Endothelial cell of umbilical vein (primary cell): Measurements from ENCODE around the gene ASCL1. TPM values are rescaled to one million over a fixed set of nuclear protein-coding genes. Genes with fewer than 3 reads are reported as not detected.

Source experiments
- BruUV-seq: library from RNA; stranded (reverse); fragments of 400-500 nt; replicated peaks from 2 replicates; lab custom pipeline; 2021; lab: Mats Ljungman, UMichigan
- CTCF ChIA-PET: fragments of 300-600, 350-600 bp; sonication (Branson Sonifier 250); formaldehyde crosslinking; loops from one replicate; lab custom pipeline; 2021; ENCODE audit warnings: antibody characterized with exemption, inconsistent platforms; lab: Charles Lee
- POLR2A ChIA-PET: fragments of 300-600, 350-600 bp; sonication (Branson Sonifier 250); formaldehyde crosslinking; loops from one replicate; lab custom pipeline; 2021; ENCODE audit warnings: antibody characterized with exemption, inconsistent platforms; lab: Charles Lee
- DNase-seq: peaks from one replicate; pipeline ENCODE4 v3.0.0-alpha.2; 2011; ENCODE audit warnings: low read depth, low spot score
- FAIRE-seq: peaks from 2 replicates; lab custom pipeline; 2011; peaks lifted over from hg19 to GRCh38; lab: Jason Lieb, UNC
- H2AFZ ChIP-seq: 2 replicates; pipeline ENCODE4 v1.6.0; 2012; ENCODE audit warnings: low read depth, low read length, control low read depth, inconsistent platforms
- H3K27ac ChIP-seq: 2 replicates; pipeline ENCODE4 v1.5.1; 2011; ENCODE audit warnings: low read depth, mild to moderate bottlenecking, control low read depth, low read length, moderate library complexity; ENCODE audit not compliant: insufficient read depth
- H3K27me3 ChIP-seq, 2 experiments: 2 replicates each; pipeline versions ENCODE4 v1.6.0 to v1.6.1; 2011; ENCODE audit warnings: low read length in 2 of 2, mixed read lengths in 1 of 2; ENCODE audit not compliant: control insufficient read depth in 2 of 2, insufficient read depth in 2 of 2
- H3K36me3 ChIP-seq, 2 experiments: 2 replicates in 1 of 2; 3 replicates in 1 of 2; pipeline ENCODE4 v1.5.1; 2011; ENCODE audit warnings: low read length in 2 of 2, mild to moderate bottlenecking in 1 of 2, moderate library complexity in 1 of 2; ENCODE audit not compliant: control insufficient read depth in 2 of 2, insufficient read depth in 2 of 2; ENCODE audit errors: extremely low read depth in 1 of 2
- H3K4me1 ChIP-seq: 3 replicates; pipeline ENCODE4 v1.5.1; 2011; ENCODE audit warnings: mild to moderate bottlenecking, low read length; ENCODE audit not compliant: control insufficient read depth, insufficient read depth; ENCODE audit errors: extremely low read depth
- H3K4me2 ChIP-seq: 2 replicates; pipeline ENCODE4 v1.6.1; 2011; ENCODE audit warnings: low read length, control low read depth, mixed read lengths; ENCODE audit not compliant: insufficient read depth
- H3K4me3 ChIP-seq, 3 experiments: fragments of 200-600 bp in 1 of 3; sonication (generic), shearing (Covaris generic) in 1 of 3; replicated peaks in 1 of 3; 2 replicates each; pipeline ENCODE4 v1.5.1; 2011 to 2016; ENCODE audit warnings: control low read depth in 3 of 3, low read length in 3 of 3, mild to moderate bottlenecking in 2 of 3, inconsistent platforms in 1 of 3, low read depth in 1 of 3, moderate library complexity in 1 of 3; ENCODE audit not compliant: insufficient read depth in 1 of 3
- H3K79me2 ChIP-seq: 2 replicates; pipeline ENCODE4 v1.6.0; 2012; ENCODE audit warnings: low read length, inconsistent platforms; ENCODE audit not compliant: control insufficient read depth, insufficient read depth
- H3K9ac ChIP-seq: replicated peaks from 2 replicates; pipeline ENCODE3; 2011; ENCODE audit warnings: low read length, control low read depth; ENCODE audit not compliant: insufficient read depth; ENCODE audit errors: extremely low read depth
- H3K9me1 ChIP-seq: replicated peaks from 3 replicates; pipeline ENCODE4 v1.6.0; 2011; ENCODE audit warnings: mild to moderate bottlenecking, low read length; ENCODE audit not compliant: control insufficient read depth, insufficient read depth; ENCODE audit errors: extremely low read depth
- H3K9me3 ChIP-seq: replicated peaks from 2 replicates; pipeline ENCODE4 v1.5.1; 2012; ENCODE audit warnings: low read length, inconsistent platforms; ENCODE audit not compliant: control insufficient read depth, insufficient read depth
- H4K20me1 ChIP-seq: replicated peaks from 2 replicates; pipeline ENCODE3; 2011; ENCODE audit warnings: mild to moderate bottlenecking, low read length; ENCODE audit not compliant: control insufficient read depth, insufficient read depth; ENCODE audit errors: extremely low read depth
- EZH2 ChIP-seq: IDR thresholded peaks from 2 replicates; pipeline ENCODE4 v1.6.1; 2012; ENCODE audit warnings: borderline replicate concordance, low read depth, mild to moderate bottlenecking, moderate library complexity, low read length, inconsistent platforms; ENCODE audit not compliant: severe bottlenecking
- FOS ChIP-seq: IDR thresholded peaks from 2 replicates; pipeline ENCODE4 v1.6.1; 2011; ENCODE audit warnings: mild to moderate bottlenecking, low read length, moderate library complexity, borderline replicate concordance; ENCODE audit not compliant: insufficient read depth
- GATA2 ChIP-seq: IDR thresholded peaks from 2 replicates; pipeline ENCODE4 v1.7.0; 2011; ENCODE audit warnings: low read depth, mild to moderate bottlenecking, moderate library complexity, mixed read lengths, low read length; ENCODE audit not compliant: insufficient read length, insufficient read depth
- JUN ChIP-seq: IDR thresholded peaks from 2 replicates; pipeline ENCODE4 v1.6.1; 2011; ENCODE audit warnings: borderline replicate concordance, low read depth; ENCODE audit not compliant: insufficient read length, insufficient read depth
- MYC ChIP-seq: IDR thresholded peaks from one replicate; pipeline ENCODE4 v1.6.1; 2011; ENCODE audit warnings: mild to moderate bottlenecking, low read depth, low read length
- POLR2A ChIP-seq: IDR thresholded peaks from 2 replicates; pipeline ENCODE4 v1.6.1; 2012; ENCODE audit warnings: low read depth, mild to moderate bottlenecking, control low read depth, low read length
- POLR2AphosphoS5 ChIP-seq: IDR thresholded peaks from 2 replicates; pipeline ENCODE4 v1.6.1; 2012; ENCODE audit warnings: low read depth, mild to moderate bottlenecking, control low read depth, low read length, moderate library complexity; ENCODE audit not compliant: insufficient read depth
- dilution Hi-C: fragments of 300-500 bp; cut with MboI; formaldehyde crosslinking; loops from one replicate; pipeline ENCODE4 v1.15.0; 2019; ENCODE audit warnings: low sequenced_read_pairs; ENCODE audit not compliant: extremely low pct_ligation_motif_present
- intact Hi-C: fragments of 100-400 bp; cut with micrococcal nuclease; formaldehyde crosslinking; loops from one replicate; pipeline ENCODE4 v1.10.0; 2022
- polyA plus RNA-seq, 4 experiments: library from polyadenylated mRNA; depleted of rRNA in 3 of 4; stranded (reverse) in 3 of 4; unstranded in 1 of 4; fragments of >200 nt; gene quantifications; 2 replicates each; pipeline versions ENCODE4 v1.2.1 to v1.2.3, GENCODE V29; 2011 to 2012; ENCODE audit warnings: missing spikeins in 1 of 4
- total RNA-seq: library from RNA; stranded (reverse); gene quantifications from 2 replicates; pipeline ENCODE4 v1.2.3, GENCODE V29; 2021
- TF ChIP-seq, protein P1 (sequence below): IDR thresholded peaks from 2 replicates; pipeline ENCODE4 v1.6.1; 2011; ENCODE audit not compliant: insufficient read depth, insufficient read length
- TF ChIP-seq, protein P2 (sequence below), 2 donors: IDR thresholded peaks; 1 replicate in 1 of 2; 2 replicates in 1 of 2; pipeline ENCODE4 v1.5.1; 2011; ENCODE audit warnings: low read length in 2 of 2, mild to moderate bottlenecking in 2 of 2, moderate library complexity in 2 of 2, control low read depth in 1 of 2, inconsistent platforms in 1 of 2, low read depth in 1 of 2; ENCODE audit not compliant: insufficient read depth in 1 of 2; ENCODE audit errors: extremely low read depth in 1 of 2

Gene ASCL1
- total and polyA plus RNA-seq, 2 donors (not counting 3 experiments of a cell fraction or from before 2014, with no cell fraction given), result not detected

DNA sequence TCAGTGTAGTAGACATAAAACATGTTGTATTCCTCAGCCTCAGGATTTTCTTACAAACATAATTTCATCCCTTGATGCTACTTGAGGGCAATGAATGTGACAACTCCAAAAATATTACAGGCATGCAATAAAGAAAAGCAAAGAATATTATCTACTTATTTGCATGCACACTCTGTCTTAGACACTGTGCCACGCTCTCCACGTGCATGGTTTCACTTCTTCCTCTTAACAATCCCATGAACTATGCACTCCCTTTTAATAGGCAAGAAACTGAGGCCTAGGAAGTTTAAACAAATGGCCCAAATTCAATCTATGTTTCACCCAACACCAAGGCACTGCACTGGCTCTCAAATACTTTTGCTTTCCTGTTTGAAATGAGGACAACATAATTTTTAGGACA is 38.6 kb upstream of the ASCL1 start:
- Histone ChIP-seq H3K4me2 (no peak overlapping the region), H3K79me2 (no peaks in the 10 kb centered on the region), H2AFZ (no peak overlapping the region), H3K27ac (no peak overlapping the region), H3K36me3 (no peaks in the 10 kb centered on the region), H3K4me3 (no peak overlapping the region), H3K9ac (no peak overlapping the region), H4K20me1 (no peaks in the 10 kb centered on the region), H3K9me1 (no peaks in the 10 kb centered on the region), H3K27me3 (no peaks in the 10 kb centered on the region), H3K4me1 (no peaks in the 10 kb centered on the region), H3K9me3 (peaks cover 2% of the 10 kb centered on the region)
- dilution Hi-C loops, result no loop called here
- ChIA-PET POLR2A (no interaction called here), CTCF (no interaction called here)
- intact Hi-C loops, result no loop called here
- no TSS peak for BruUV-seq
- no peak for DNase-seq
- TF ChIP-seq, protein P1, sequence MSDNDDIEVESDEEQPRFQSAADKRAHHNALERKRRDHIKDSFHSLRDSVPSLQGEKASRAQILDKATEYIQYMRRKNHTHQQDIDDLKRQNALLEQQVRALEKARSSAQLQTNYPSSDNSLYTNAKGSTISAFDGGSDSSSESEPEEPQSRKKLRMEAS, result no peak
- TF ChIP-seq, protein P2, sequence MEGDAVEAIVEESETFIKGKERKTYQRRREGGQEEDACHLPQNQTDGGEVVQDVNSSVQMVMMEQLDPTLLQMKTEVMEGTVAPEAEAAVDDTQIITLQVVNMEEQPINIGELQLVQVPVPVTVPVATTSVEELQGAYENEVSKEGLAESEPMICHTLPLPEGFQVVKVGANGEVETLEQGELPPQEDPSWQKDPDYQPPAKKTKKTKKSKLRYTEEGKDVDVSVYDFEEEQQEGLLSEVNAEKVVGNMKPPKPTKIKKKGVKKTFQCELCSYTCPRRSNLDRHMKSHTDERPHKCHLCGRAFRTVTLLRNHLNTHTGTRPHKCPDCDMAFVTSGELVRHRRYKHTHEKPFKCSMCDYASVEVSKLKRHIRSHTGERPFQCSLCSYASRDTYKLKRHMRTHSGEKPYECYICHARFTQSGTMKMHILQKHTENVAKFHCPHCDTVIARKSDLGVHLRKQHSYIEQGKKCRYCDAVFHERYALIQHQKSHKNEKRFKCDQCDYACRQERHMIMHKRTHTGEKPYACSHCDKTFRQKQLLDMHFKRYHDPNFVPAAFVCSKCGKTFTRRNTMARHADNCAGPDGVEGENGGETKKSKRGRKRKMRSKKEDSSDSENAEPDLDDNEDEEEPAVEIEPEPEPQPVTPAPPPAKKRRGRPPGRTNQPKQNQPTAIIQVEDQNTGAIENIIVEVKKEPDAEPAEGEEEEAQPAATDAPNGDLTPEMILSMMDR (IDR thresholded peaks at IDR 0.05; ENCODE audit: extremely low read depth in 1 of 2, insufficient read depth in 1 of 2, low read depth in 1 of 2, low read length in 2 of 2), result no peak
- TF ChIP-seq POLR2A (no peak), GATA2 (no peak), EZH2 (no peak), MYC (no peak), JUN (no peak), FOS (no peak), POLR2AphosphoS5 (no peak)
- FAIRE-seq, result no peak
